ENCODE results near the gene BTG1. TPM values are rescaled to one million over a fixed set of nuclear protein-coding genes. Genes with fewer than 3 reads are reported as not detected.
"Not testable (repeated sequence)": the region's sequence is repeated elsewhere in the genome, so short reads cannot be mapped to it uniquely, and the experiment has no call there.

Gene BTG1
- total RNA-seq, 4 donors from 2014 or later = 28.3 to 111 (median 78.1) TPM

DNA sequence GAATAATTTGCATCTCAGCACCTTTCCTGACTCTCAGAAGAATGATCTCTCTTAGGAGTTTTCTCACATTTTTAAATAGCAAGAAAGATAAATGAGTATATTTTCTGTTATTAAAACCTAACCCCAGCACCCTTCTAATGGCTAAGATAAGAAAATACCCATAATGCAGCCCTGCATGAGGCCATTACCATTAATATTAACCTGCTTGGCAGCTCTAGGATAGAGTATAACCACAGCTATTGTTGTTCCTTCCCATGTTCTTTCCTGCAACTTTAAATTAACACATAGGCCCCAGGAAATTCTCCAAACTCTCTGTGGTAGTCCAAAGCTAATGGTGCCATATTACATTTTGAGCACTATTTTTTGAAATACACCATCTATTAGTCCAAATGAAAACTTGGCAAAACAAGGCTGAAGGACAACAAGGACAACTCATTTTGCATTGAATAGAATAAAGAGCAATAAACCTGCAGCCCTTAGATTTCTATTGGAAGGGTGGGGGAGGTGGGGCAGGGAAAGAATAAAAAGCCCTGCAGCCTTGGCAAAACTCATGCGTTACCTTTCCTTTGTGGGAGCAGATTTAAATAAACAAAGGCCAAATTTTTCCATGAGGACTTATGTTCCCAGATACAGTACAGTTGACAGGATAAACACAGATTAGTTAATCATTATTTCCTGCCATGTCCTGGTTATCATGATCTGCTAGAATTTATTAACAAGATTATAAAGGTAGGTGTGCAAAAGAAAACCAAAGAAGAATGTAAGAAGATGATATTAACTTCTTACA, 46.9 kb downstream of the BTG1 start:
- no peak overlapping the region for H3K4me3 ChIP-seq
- 38 to 64% methylated on average over 1 of the region's 1 CpG for WGBS, 2 donors (ENCODE audit: low coverage in 1 of 2)
- DNase-seq = no peak
- H3K27ac ChIP-seq = no peak overlapping the region
- H3K27me3 ChIP-seq = no peaks in the 10 kb centered on the region
- H3K4me1 ChIP-seq = peaks cover 0 to 11% (median 0%) of the 10 kb centered on the region in 4 donors
- no peak for TF ChIP-seq POLR2A (IDR thresholded peaks at IDR 0.05)
- TF ChIP-seq, protein P1, sequence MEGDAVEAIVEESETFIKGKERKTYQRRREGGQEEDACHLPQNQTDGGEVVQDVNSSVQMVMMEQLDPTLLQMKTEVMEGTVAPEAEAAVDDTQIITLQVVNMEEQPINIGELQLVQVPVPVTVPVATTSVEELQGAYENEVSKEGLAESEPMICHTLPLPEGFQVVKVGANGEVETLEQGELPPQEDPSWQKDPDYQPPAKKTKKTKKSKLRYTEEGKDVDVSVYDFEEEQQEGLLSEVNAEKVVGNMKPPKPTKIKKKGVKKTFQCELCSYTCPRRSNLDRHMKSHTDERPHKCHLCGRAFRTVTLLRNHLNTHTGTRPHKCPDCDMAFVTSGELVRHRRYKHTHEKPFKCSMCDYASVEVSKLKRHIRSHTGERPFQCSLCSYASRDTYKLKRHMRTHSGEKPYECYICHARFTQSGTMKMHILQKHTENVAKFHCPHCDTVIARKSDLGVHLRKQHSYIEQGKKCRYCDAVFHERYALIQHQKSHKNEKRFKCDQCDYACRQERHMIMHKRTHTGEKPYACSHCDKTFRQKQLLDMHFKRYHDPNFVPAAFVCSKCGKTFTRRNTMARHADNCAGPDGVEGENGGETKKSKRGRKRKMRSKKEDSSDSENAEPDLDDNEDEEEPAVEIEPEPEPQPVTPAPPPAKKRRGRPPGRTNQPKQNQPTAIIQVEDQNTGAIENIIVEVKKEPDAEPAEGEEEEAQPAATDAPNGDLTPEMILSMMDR (IDR thresholded peaks at IDR 0.05) = no peak
- TF ChIP-seq EP300 (IDR thresholded peaks at IDR 0.05; ENCODE audit: low read depth) = no peak
- TF ChIP-seq POLR2AphosphoS5 (IDR thresholded peaks at IDR 0.05) = no peak
- no peaks in the 10 kb centered on the region for H3K9me3 ChIP-seq
- intact Hi-C loops (cut with DNase I; ENCODE audit: low total_unique reads) = no loop called here
- H3K36me3 ChIP-seq = no peaks in the 10 kb centered on the region
- in situ Hi-C loops (cut with MboI; ENCODE audit: low pct_ligation_motif_present in 1 of 4, low pct_unique_long_range_greater_than_20kb in 1 of 4, low sequenced_read_pairs in 3 of 4) = no loop called here

DNA sequence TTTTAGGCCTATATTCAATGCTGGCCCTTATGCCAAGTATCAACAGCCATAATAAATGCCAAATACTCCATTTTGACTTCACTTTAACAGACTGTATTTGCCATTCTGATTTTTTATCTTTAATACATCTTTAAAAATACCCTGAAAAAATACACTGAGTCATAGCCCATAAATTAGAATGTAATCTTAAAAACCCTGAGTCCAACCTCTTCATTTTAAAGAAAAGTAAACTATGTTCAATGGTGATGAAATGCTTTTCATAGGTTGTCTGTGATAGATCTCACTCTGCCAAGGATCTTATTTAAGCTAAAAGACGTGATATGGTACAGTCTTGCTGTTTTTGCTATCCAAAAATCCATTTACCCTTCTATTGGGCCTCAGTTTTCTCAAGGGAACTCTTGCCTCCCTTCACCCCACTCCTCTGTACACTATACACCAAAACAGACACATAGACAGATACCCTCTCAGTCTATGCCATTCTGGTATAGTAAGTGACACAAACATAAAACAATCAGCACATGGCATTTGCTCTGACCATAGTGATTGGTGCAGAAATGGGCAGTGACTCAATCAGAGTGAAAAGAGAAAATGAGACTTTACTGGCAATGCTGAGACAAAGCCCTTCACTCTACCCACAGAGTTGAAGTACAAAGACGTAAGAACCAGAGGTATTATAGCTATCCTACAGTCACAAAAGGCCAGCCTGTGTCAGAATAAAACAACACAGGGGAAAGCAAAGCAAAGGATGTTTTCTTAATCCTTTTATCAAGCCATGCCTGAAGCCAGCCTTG, 49.1 kb downstream of the BTG1 start:
- Histone ChIP-seq H3K27ac (no peak overlapping the region), H3K4me3 (no peak overlapping the region), H3K27me3 (no peaks in the 10 kb centered on the region), H3K36me3 (no peaks in the 10 kb centered on the region), H3K9me3 (no peaks in the 10 kb centered on the region), H3K4me1 (peaks cover 0 to 11% (median 0%) of the 10 kb centered on the region in 4 donors)
- in situ Hi-C loops (cut with MboI; ENCODE audit: low pct_ligation_motif_present in 1 of 4, low pct_unique_long_range_greater_than_20kb in 1 of 4, low sequenced_read_pairs in 3 of 4) = no loop called here
- intact Hi-C loops (cut with DNase I; ENCODE audit: low total_unique reads) = no loop called here
- WGBS, 2 donors (ENCODE audit: low coverage in 1 of 2) = 80 to 87% methylated on average over 2 of the region's 2 CpGs
- DNase-seq = no peak
- TF ChIP-seq POLR2AphosphoS5 (IDR thresholded peaks at IDR 0.05) (no peak), EP300 (IDR thresholded peaks at IDR 0.05; ENCODE audit: low read depth) (no peak), POLR2A (IDR thresholded peaks at IDR 0.05) (no peak)
- TF ChIP-seq, protein P1 (IDR thresholded peaks at IDR 0.05) = no peak

DNA sequence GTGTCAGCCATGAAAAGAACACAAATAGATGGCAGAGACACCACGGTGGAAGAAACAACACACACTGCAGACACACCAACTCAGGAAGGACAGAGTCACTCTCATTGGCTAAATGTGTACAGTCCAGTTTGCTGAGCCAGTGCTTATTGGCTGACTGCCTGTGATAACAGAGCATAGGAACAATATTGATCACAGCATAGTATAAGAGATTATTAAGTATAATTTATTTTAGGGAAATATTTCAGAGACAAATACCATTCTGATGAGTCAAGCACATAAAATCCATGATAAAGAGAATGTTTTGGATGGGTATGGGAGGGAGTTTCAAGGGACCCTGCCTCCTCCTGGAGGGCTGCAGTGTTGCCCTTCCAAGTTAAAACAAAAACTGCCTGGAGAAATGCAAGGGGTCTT, 50.9 kb downstream of the BTG1 start:
- TF ChIP-seq, protein P1 (IDR thresholded peaks at IDR 0.05) = no peak
- TF ChIP-seq EP300 (IDR thresholded peaks at IDR 0.05; ENCODE audit: low read depth) = no peak
- no peak for TF ChIP-seq POLR2AphosphoS5 (IDR thresholded peaks at IDR 0.05)
- no peak for TF ChIP-seq POLR2A (IDR thresholded peaks at IDR 0.05)
- intact Hi-C loops (cut with DNase I; ENCODE audit: low total_unique reads) (no loop called here), in situ Hi-C loops (cut with MboI; ENCODE audit: low pct_ligation_motif_present in 1 of 4, low pct_unique_long_range_greater_than_20kb in 1 of 4, low sequenced_read_pairs in 3 of 4) (no loop called here)
- H3K4me1 ChIP-seq = peaks cover 0 to 12% (median 0%) of the 10 kb centered on the region in 4 donors
- H3K27me3 ChIP-seq = no peaks in the 10 kb centered on the region
- no peak for DNase-seq
- no peaks in the 10 kb centered on the region for H3K9me3 ChIP-seq
- H3K27ac ChIP-seq = no peak overlapping the region
- 63 to 70% methylated on average over 1 of the region's 1 CpG for whole genome bisulfite sequencing, 2 donors (ENCODE audit: low coverage in 1 of 2)
- H3K4me3 ChIP-seq = no peak overlapping the region
- no peaks in the 10 kb centered on the region for H3K36me3 ChIP-seq

DNA sequence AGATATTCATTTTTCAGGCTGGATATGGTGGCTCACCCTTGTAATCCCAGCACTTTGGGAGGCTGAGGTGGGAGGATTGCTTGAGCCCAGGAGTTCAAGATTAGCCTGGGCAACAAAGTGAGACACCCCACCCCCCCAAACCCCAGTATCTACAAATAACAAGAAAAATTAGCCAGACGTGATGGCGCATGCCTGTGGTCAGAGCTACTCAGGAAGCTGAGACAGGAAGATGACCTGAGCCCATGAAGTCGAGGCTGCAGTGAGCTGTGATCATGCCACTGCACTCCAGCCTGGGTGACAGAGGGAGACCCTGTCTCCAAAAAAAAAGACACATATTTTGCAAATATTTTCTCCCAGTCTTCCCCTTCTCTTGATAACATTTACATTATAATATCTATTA, 51.3 kb downstream of the BTG1 start:
- DNase-seq; intact Hi-C loops (cut with DNase I; ENCODE audit: low total_unique reads); H3K36me3 ChIP-seq; in situ Hi-C loops (cut with MboI; ENCODE audit: low pct_ligation_motif_present in 1 of 4, low pct_unique_long_range_greater_than_20kb in 1 of 4, low sequenced_read_pairs in 3 of 4); H3K27ac ChIP-seq; H3K9me3 ChIP-seq; H3K27me3 ChIP-seq; H3K4me3 ChIP-seq: not testable (repeated sequence)
- H3K4me1 ChIP-seq = peaks cover 0 to 12% (median 0%) of the 10 kb centered on the region in 4 donors
- WGBS, 2 donors (ENCODE audit: low coverage in 1 of 2) = 55 to 100% methylated on average over 1 to 3 of the region's 3 CpGs

Small RNAs within 50 kb of the gene (small RNA-seq; reads per million reads assigned to genes)
- 0 reads per million in 4 donors for gene RF00019

Measured in transverse colon (tissue), 4 donors.